GM18520 (cell line): ENCODE measurements around the gene KIF2A.
A peak's percentile ranks its signal among the peaks of the same experiment; 100 is the strongest.

Experiments used
- ATAC-seq: cut with Tn5 transposase; IDR thresholded peaks from one replicate; pipeline ENCODE4 v1.9.1; 2021; ENCODE audit not compliant: unreplicated experiment

KIF2A gene

DNA sequence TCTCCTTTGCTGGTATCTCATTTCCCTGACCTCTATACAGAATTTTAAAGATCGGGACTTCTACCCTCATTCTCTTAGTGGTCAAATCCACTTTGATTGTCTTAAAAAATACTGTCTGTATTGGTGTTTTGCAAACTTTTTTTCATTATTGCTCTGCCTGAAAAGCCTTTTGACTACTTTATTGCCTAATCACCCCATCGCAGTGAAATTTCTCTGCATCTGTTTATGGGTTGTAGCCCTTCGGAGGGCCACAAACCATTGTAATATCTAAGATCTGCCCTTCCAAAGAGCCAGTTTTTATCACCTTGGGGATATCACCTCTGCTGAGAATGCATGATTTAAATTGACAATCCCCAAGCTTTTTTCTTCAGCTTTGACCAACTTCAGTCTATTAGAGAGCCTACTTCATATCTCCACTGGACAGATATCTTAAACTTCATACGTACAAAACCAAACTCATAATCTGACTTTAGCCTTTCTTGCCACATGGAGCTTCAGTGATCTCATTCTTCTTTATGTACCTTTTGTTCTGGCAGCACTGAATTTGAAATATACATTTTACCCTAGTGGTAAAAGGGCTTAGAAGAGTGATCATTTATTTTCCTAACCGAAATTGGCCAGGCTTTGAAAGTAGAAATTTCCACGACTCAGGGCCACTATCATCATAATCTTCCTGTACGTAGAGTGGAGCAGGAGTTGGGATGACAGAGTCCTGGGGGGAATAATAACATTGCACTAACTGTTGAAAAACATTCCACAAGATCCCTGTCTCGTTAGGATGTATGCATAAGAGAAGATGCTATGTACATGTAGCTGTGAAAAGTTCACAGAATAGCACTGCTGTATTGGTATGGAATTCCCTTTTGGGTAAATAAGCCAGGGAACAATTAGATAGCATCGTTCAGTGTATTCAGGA is 21.4 kb downstream of the KIF2A start:
- no peak for ATAC-seq

DNA sequence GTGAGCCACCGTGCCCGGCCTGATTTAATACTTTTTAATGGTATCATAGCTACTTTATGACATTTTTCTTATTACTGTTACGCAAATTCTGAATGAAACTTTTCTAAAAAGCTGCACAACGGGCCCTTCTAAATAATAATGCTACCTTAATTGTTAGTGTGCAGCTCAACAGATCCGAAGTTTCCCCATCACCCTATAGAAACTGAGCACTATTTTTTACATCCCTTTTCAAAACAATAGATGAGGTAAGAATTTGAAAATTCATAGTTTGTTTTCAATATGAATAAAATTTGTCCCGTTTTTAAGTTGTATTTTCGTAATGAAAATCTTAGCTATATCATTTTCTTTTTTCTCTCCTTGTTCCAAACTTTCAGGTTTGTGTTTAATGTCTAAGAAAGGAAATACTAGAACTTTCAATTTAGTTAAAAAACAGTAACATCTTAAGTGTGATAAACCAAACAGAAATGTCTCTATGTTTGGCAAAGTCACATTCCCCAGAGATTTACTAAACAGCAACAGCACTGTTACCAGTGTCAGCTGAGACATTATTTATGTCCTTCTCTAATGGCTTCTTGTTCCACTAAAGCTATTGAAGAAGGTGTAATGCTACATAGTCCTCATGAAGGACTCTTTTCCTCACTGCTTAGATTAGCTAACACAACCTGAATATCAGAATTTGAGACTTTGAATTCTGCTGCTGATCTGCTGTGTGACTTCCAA is 22.9 kb downstream of the KIF2A start:
- ATAC-seq = no peak

DNA sequence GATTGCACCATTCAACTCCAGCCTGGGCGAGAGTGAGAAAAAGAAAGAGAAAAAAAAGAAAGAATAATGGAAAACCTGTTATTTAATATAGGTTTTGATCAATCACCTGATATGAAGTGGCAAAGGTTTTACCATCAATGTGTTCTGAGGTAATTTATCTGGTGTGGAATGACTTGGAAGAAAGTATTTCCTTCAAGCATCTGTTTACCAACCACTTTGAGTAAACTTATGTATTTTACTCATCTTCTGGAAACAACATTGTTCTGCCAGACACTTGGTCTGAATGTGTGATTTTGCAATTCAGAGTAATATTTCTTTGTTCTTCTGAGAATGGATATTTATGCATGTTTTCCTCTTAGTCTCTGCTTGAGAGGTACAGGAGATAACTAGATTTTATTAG is 24.3 kb downstream of the KIF2A start:
- ATAC-seq = no peak

DNA sequence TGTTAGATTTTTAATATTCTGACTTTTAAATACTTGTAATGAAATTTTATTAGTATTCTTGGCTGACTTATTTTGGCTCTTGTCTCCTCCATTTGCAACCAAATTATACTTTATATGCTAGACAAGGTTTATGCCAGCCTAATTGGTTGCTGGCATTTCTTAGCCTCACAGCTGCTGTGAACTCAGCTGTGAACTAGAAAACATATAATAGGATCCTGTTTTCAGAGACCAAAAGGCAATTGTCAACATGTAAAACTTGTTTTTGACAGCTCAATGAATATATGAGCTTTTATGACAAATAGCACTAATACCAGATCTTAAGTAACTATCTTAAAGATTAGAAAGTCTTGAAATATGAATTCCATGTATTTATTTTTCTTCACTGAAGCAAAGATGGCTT is 25.9 kb downstream of the KIF2A start:
- no peak for ATAC-seq

DNA sequence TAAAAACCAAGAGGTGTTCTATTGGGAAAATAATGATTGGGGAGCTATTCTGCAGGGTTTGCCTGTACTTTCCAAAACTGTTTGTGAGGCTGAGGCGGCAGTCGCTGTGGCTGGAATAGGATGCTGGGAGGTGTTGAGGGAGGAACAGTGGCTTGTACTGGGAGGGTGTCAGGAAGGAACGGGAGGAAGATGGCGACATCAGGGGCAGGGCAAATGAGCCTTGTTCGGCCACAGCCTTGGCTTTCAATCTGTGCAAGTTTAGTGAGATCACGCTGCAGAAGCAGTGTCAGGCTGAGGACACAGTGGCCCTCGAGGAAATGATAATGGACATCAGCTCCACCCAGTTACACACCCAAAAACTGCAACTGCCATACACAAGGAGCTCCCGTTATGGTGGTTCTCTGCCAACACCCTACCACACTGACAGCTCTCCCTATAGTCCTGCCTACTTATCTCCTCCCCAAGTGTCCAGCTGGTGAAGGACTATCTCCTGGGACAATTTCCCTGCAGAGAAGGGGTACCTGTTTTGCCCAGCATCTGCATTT is 27.3 kb downstream of the KIF2A start:
- ATAC-seq = no peak

DNA sequence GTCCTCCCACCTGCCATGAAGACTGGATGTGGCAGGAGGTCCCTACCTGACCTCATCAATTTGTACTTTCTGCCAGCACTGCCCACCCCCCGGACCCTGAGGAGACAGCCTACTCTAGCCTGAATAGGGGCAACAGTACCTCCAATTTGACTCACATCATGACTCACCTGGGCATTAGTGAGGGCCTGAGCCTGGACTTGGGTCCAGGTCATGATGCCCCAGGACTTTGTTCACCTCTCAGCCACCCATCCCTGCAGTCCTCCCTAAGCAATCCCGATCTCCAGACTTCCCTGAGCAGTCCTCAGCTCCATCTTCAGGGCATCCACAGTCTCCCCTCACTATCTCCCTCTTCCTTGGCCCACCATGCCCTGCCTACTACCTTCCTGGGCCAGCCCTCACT is 28.1 kb downstream of the KIF2A start:
- ATAC-seq = no peak

DNA sequence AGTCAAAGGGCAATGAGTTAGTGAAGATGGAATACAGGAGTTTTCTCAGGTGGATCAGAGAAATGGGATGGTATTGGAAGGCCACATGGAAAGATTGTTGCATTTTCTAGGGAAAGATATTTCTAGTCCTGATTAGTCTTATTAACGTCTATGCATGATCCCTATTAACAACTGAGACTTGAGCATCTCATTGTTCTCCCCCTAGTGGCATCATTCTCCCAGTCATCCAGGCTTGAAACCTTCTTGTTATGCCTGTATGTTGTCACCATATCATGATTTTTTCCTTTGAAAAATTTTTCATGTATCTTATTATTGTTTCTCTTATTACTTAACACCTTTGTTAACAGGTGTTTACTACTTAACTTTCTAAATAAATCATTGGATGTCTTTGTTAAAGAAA is 34.4 kb downstream of the KIF2A start:
- no peak for ATAC-seq

DNA sequence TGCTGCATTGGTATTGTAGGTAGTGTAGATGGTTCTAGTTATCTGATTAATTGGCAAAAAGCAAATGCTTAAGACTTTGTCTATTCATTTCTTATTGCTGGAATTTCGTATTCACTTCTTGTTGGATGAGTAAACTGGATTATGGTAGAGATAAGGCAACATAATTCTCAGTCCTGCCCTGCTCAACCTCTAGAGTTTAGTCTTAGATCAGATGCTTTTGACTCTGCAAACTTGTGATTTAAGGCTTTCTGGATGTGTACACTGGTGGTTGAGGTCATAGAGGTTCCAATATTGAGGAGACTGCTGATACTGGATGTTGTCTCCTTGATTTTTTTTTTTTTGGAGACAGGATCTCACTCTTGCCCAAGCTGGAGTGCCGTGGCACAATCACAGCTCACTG is 35.0 kb downstream of the KIF2A start:
- ATAC-seq = no peak

DNA sequence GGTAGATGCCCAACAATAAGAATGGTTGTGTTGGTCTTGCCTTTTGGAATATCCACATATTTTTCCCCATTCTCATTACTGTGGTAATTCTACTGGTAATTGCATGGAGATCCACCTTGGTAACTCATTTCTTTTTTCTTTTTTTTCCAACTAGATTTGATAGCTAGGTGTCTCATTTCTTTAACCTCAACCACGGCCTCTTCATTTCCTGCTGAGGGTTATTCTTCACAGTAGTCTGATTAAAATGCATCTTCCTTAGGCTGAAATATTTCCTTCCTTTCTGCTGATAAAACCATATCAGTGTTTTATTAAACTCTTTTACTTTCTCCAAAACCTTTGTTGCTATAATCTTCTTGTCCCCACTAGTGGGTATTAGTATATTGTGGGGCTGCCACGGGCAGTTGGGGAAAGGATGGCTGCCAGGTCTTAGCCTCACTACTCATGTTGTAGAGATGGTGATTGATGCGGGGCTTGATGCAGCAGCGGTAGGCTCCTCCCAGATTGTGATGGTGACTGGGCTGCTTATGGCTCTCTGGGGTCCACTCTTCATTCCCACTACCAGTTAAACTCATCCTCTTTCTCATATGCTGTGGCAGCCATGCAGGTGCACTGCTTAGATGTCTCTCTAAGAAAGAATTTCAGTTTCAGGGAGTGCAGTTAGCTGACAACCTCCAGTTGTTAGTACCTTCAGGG is 35.9 kb downstream of the KIF2A start:
- no peak for ATAC-seq

DNA sequence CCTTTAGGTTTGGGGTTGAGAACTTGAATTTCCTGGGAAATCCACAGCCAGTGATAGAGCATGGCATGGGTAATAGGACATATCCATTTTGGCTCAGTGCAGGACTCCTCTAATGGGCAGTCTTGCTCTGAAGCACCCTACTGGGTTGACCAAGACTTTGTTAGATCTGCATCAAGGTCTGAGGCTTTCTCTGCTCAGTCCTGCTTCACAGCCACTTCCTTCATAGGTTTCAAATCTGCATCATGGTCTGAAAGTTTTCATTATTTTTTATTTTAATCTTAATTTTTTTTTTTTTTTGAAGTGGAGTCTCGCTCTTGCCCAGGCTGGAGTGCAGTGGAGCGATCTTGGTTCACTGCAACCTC is 36.5 kb downstream of the KIF2A start:
- no peak for ATAC-seq

DNA sequence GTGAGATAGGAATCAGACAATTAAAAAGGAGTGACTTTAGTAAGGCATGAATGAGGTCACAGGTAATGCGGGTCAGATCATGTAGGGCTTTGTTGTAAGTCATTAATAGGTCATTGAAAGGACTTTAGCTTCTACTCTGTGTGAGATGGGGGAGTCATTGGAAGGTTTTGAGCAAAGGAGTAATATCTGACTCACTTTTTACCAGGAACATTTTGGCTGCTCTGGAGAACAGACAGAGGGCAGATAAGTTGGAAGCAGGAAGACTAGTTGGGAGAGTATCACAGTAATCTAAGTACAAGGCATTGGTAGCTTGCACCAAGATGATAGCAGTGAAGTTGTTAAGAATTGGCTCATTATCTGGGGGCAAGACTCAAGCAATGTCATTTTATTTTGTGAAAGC is 37.4 kb downstream of the KIF2A start:
- ATAC-seq = no peak

DNA sequence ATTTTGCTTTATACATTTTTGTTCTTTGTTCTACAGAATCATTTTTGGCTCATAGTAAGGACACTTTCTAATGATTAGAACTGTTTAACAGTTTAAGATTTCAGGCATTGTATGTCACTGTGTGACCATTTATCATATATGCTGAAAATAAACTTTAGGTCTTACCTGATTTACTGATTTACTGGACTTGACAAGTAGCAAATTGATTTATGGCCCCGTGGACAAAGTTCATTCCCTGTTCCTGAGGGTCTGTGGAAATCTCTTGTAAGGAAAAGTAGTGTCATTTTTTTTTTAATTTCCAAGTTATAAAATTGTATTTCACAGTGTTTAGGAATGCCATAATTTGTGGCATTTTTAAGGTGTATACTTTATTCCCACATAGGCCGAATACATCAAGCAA is 40.7 kb downstream of the KIF2A start:
- ATAC-seq = no peak

DNA sequence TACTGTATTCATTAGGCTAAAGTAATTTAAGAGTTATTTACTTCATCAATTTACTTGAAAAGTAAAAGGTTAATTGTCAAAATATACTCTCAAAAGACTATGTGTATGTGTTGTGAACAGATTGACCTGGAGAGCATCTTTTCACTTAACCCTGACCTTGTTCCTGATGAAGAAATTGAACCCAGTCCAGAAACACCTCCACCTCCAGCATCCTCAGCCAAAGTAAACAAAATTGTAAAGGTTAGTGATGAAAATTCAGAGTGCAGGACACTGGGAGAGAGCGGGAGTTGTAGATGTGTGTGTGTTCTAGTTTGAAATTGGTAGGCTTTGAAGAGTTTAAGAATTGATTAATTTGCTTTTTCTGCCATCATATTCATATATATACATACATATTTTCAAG is 41.9 kb downstream of the KIF2A start:
- no peak for ATAC-seq

DNA sequence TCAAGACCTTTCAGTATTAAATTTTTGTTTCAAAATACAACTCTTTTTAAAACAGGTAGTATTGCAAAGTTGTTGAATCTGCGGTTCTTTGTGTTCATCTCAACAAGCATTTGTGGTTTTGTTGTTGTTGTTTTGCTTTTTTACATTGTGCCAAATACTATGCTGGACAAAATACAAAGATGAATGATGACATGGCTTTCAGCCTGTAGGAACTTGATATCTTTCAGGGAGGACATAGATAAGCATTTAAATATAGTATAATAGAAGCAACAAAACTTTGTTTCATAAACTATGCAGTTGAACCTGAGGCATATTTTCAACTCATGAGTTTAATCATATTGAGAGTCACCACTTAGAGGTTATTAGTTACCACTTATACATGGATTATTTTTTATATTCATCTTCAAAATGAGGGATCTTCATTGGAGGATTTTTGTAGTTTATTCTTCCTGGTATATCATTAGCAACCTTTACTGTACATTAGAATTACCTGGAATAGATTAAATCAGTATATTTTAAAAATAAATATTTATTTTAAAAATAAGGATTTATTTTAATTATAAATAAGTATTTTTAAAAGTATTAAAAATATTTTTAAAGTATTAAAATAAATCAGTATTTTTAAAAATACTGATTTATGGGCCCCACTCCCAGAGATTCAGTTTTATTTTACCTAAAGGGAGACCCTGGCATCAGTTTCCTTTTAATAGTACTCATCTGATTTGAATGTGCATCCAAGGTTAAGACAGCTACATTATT is 42.9 kb downstream of the KIF2A start:
- ATAC-seq = no peak

DNA sequence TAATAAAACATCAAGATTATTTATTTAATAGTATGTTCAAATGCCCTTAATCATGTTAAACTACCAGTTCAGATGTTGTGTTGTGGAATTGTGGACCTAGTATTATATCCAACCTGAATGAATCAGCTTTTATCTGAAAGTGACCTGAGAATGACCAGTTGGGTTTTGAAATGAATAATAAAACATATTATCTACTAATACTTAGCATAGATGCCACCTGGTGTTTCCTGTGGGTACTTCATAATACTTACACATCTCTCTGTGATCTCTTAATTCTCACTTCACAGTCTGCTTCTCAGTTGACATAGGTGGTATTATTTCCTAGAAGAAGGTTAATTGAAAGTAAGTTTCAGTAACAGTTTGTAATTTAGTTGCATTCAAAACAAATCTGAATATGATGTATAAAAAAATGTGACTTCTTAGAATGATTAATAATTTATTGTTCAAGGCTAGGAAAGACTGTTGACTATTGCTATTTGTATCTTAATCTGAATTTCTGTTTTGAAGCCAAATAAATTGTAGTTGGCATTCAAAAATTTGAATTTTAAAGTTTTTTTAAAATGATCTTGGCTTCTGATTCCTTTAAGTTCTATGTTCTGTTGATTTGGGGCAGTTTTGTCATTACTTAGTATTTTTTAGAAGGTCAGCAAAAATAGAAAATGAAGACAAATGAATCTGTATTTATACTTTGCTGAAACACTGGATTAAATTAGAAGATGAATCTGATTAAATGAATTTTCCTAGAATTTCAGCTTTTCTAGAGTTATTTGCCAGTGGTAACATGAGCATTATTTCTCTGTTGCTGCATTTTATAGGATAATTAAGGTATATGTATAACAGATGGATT is 48.2 kb downstream of the KIF2A start:
- ATAC-seq = peak; percentile 91

DNA sequence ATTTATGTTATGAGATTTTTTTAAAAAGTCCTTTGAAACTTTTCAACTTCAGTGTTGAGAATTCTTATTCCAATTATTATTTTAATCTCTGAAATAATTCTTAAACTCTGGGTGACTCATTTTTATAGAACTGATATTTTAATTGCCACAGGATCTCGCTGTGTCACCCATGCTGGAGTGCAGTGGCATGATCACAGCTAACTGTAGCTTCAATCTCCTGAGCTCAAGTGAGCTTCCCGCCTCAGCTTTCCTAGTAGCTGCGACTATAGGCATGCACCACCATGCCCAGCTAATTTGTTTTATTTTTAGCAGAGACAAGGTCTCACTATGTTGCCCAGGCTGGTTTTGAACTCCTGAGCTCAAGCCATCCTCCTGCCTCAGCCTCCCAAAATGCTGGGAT is 56.7 kb downstream of the KIF2A start:
- ATAC-seq = no peak

DNA sequence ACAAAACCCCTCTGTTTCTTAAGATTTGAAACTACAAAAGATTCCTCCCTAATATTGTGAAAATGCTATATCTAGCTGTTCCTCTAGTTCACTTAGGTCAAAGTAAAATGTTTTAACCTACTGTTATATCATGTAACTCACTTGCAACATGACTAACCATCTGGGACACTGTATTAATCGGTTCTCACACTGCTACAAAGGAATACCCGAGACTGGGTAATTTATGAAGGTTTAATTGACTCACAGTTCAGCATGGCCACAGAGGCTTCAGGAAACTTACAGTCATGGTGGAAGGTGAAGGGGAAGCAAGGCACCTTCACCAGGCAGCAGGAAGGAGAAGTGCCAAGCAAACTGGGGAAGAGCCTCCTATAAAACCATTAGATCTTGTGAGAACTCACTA is 63.0 kb downstream of the KIF2A start:
- no peak for ATAC-seq

DNA sequence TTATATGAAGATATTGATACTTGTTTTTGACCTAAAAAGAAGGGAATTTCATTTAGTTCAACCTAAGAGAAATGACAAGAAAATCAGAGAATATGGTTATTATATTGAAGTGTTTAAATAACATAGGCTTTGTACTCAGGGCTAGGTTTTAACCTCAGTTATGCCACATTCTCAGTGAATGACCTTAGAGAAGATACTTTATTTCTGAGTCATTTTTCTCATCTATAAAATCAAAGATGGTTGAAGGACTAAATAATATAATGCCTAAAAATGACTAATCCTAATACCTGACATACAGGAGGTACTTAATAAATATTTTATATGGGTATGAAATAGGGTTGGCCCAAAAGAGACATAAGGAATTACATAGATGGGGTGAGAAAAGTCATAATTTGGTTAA is 65.4 kb downstream of the KIF2A start:
- ATAC-seq = no peak

DNA sequence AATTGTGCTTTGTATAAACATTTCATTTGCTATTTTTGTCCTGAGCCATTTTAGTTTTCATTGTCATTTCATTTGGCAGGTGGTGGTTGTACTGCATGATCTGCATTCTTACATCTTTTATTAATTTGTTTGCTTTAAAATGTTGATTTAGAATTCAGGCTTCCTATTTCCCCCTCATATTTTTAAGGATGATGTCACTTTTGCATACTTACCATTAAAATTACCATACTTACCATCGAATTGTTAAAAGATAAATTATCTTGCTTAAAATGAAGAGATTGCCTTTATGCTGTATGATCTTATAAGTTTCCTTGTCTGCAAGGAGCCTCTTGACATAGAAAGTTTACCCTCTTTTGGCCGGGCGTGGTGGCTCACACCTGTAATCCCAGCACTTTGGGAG is 66.6 kb downstream of the KIF2A start:
- no peak for ATAC-seq

DNA sequence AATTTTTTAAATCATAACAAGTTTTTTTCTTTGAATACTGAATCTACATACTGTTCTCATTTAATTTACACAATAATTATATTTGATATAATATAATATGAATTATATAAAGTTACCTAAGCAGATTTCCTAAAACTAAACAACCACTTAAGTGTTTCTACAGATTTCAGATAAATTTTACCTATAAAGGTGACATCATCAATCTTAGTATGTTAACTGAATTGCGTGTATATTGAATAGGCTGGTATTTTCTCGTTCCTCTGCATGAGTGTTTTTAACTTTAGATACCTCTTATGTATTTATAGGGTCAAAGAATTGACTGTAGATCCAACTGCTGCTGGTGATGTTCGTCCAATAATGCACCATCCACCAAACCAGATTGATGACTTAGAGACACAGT is 67.4 kb downstream of the KIF2A start:
- ATAC-seq = no peak
